ENCODE results near the gene FAM78A. TPM values are rescaled to one million over a fixed set of nuclear protein-coding genes. Genes with fewer than 3 reads are reported as not detected.
A peak's percentile ranks its signal among the peaks of the same experiment; 100 is the strongest.

Gene FAM78A
- total and polyA plus RNA-seq, 5 donors: 37.9 to 63.8 (median 53.2) TPM

- H3K27ac ChIP-seq (ENCODE audit: low read length): peak overlapping the region; percentile 85
- no peaks in the 10 kb centered on the region for H3K9me3 ChIP-seq (ENCODE audit: control insufficient read depth, low read length)
- ATAC-seq: peak; percentile 20 to 49
- intact Hi-C loops (cut with DNase I): no loop called here
- H3K4me3 ChIP-seq (ENCODE audit: low read length): no peak overlapping the region
- peak in 2 of 3 donors; percentile 34 to 74 for DNase-seq
- 11% methylated on average over 20 of the region's 20 CpGs for WGBS
- peaks cover 6% of the 10 kb centered on the region for H3K4me1 ChIP-seq (ENCODE audit: control insufficient read depth, insufficient read depth, low read length)
- no peaks in the 10 kb centered on the region for H3K27me3 ChIP-seq (ENCODE audit: control insufficient read depth, insufficient read depth)
Observed at GRCh38 chr9:131310833-131311554, 34.7 kb upstream of the FAM78A start.

GRCh38 chr9:131309530-131310276, 33.4 kb upstream of the FAM78A start:
- WGBS: 82% methylated on average over 18 of the region's 18 CpGs
- DNase-seq: no peak
- no peaks in the 10 kb centered on the region for H3K27me3 ChIP-seq (ENCODE audit: control insufficient read depth, insufficient read depth)
- no peak for ATAC-seq
- H3K9me3 ChIP-seq (ENCODE audit: control insufficient read depth, low read length): no peaks in the 10 kb centered on the region
- H3K4me1 ChIP-seq (ENCODE audit: control insufficient read depth, insufficient read depth, low read length): peaks cover 6% of the 10 kb centered on the region
- intact Hi-C loops (cut with DNase I): no loop called here
- no peak overlapping the region for H3K27ac ChIP-seq (ENCODE audit: low read length)
- H3K4me3 ChIP-seq (ENCODE audit: low read length): no peak overlapping the region

GRCh38 chr9:131308906-131309529, 32.7 kb upstream of the FAM78A start:
- no peaks in the 10 kb centered on the region for H3K9me3 ChIP-seq (ENCODE audit: control insufficient read depth, low read length)
- H3K27ac ChIP-seq (ENCODE audit: low read length): peak overlapping the region; percentile 23
- H3K4me1 ChIP-seq (ENCODE audit: control insufficient read depth, insufficient read depth, low read length): peaks cover 6% of the 10 kb centered on the region
- ATAC-seq: no peak
- no peak overlapping the region for H3K4me3 ChIP-seq (ENCODE audit: low read length)
- intact Hi-C loops (cut with DNase I): no loop called here
- WGBS: 75% methylated on average over 17 of the region's 17 CpGs
- H3K27me3 ChIP-seq (ENCODE audit: control insufficient read depth, insufficient read depth): no peaks in the 10 kb centered on the region
- peak in 1 of 3 donors; percentile 55 for DNase-seq

- ATAC-seq: peak; percentile 9 to 15
- Histone ChIP-seq H3K27ac (ENCODE audit: low read length) (peak overlapping the region; percentile 23), H3K4me3 (ENCODE audit: low read length) (no peak overlapping the region), H3K27me3 (ENCODE audit: control insufficient read depth, insufficient read depth) (no peaks in the 10 kb centered on the region), H3K4me1 (ENCODE audit: control insufficient read depth, insufficient read depth, low read length) (peaks cover 6% of the 10 kb centered on the region), H3K9me3 (ENCODE audit: control insufficient read depth, low read length) (no peaks in the 10 kb centered on the region)
- DNase-seq: peak in 1 of 3 donors; percentile 65
- intact Hi-C loops (cut with DNase I): no loop called here
- 79% methylated on average over 11 of the region's 11 CpGs for WGBS
Observed at GRCh38 chr9:131308452-131308851, 32.1 kb upstream of the FAM78A start.

GRCh38 chr9:131307974-131308373, 31.7 kb upstream of the FAM78A start:
- DNase-seq: peak in 1 of 3 donors; percentile 62
- intact Hi-C loops (cut with DNase I): no loop called here
- ATAC-seq: peak; percentile 6 to 17
- Histone ChIP-seq H3K9me3 (ENCODE audit: control insufficient read depth, low read length) (no peaks in the 10 kb centered on the region), H3K27me3 (ENCODE audit: control insufficient read depth, insufficient read depth) (no peaks in the 10 kb centered on the region), H3K27ac (ENCODE audit: low read length) (peak overlapping the region; percentile 23), H3K4me1 (ENCODE audit: control insufficient read depth, insufficient read depth, low read length) (peaks cover 6% of the 10 kb centered on the region), H3K4me3 (ENCODE audit: low read length) (no peak overlapping the region)
- 81% methylated on average over 31 of the region's 31 CpGs for WGBS

- ATAC-seq (no peak), DNase-seq (no peak)
- intact Hi-C loops (cut with DNase I): no loop called here
- Histone ChIP-seq H3K27me3 (ENCODE audit: control insufficient read depth, insufficient read depth) (no peaks in the 10 kb centered on the region), H3K27ac (ENCODE audit: low read length) (peak overlapping the region; percentile 20), H3K4me3 (ENCODE audit: low read length) (no peak overlapping the region), H3K9me3 (ENCODE audit: control insufficient read depth, low read length) (no peaks in the 10 kb centered on the region), H3K4me1 (ENCODE audit: control insufficient read depth, insufficient read depth, low read length) (peaks cover 10% of the 10 kb centered on the region)
- 91% methylated on average over 14 of the region's 14 CpGs for WGBS
Observed at GRCh38 chr9:131306397-131307004, 30.2 kb upstream of the FAM78A start.

GRCh38 chr9:131304676-131305355, 28.5 kb upstream of the FAM78A start:
- Histone ChIP-seq H3K9me3 (ENCODE audit: control insufficient read depth, low read length) (no peaks in the 10 kb centered on the region), H3K4me3 (ENCODE audit: low read length) (no peak overlapping the region), H3K4me1 (ENCODE audit: control insufficient read depth, insufficient read depth, low read length) (peaks cover 6% of the 10 kb centered on the region), H3K27ac (ENCODE audit: low read length) (no peak overlapping the region), H3K27me3 (ENCODE audit: control insufficient read depth, insufficient read depth) (no peaks in the 10 kb centered on the region)
- ATAC-seq: no peak
- no peak for DNase-seq
- 77% methylated on average over 19 of the region's 19 CpGs for WGBS
- intact Hi-C loops (cut with DNase I): no loop called here

GRCh38 chr9:131303381-131304321, 27.3 kb upstream of the FAM78A start:
- ATAC-seq (no peak), DNase-seq (peak in 2 of 3 donors; percentile 10 to 32)
- WGBS: 74% methylated on average over 11 of the region's 11 CpGs
- H3K4me1 ChIP-seq (ENCODE audit: control insufficient read depth, insufficient read depth, low read length): peaks cover 8% of the 10 kb centered on the region
- no peaks in the 10 kb centered on the region for H3K9me3 ChIP-seq (ENCODE audit: control insufficient read depth, low read length)
- no peaks in the 10 kb centered on the region for H3K27me3 ChIP-seq (ENCODE audit: control insufficient read depth, insufficient read depth)
- no peak overlapping the region for H3K4me3 ChIP-seq (ENCODE audit: low read length)
- peak overlapping the region; percentile 34 for H3K27ac ChIP-seq (ENCODE audit: low read length)
- intact Hi-C loops (cut with DNase I): no loop called here

GRCh38 chr9:131302244-131303075, 26.1 kb upstream of the FAM78A start:
- H3K27ac ChIP-seq (ENCODE audit: low read length): peak overlapping the region; percentile 90
- H3K4me3 ChIP-seq (ENCODE audit: low read length): no peak overlapping the region
- no peaks in the 10 kb centered on the region for H3K27me3 ChIP-seq (ENCODE audit: control insufficient read depth, insufficient read depth)
- 65% methylated on average over 16 of the region's 16 CpGs for WGBS
- DNase-seq: peak in 2 of 3 donors; percentile 10 to 72
- peaks cover 11% of the 10 kb centered on the region for H3K4me1 ChIP-seq (ENCODE audit: control insufficient read depth, insufficient read depth, low read length)
- H3K9me3 ChIP-seq (ENCODE audit: control insufficient read depth, low read length): no peaks in the 10 kb centered on the region
- intact Hi-C loops (cut with DNase I): no loop called here
- ATAC-seq: peak; percentile 9 to 38

Measured in right cardiac atrium (tissue), 5 donors.